ENCODE results near the gene PRR29. TPM values are rescaled to one million over a fixed set of nuclear protein-coding genes. Genes with fewer than 3 reads are reported as not detected.

PRR29 gene
- total and polyA plus RNA-seq, 2 donors (not counting 1 experiment from before 2014, with no cell fraction given), result 0.03 TPM; not detected in 1

DNA sequence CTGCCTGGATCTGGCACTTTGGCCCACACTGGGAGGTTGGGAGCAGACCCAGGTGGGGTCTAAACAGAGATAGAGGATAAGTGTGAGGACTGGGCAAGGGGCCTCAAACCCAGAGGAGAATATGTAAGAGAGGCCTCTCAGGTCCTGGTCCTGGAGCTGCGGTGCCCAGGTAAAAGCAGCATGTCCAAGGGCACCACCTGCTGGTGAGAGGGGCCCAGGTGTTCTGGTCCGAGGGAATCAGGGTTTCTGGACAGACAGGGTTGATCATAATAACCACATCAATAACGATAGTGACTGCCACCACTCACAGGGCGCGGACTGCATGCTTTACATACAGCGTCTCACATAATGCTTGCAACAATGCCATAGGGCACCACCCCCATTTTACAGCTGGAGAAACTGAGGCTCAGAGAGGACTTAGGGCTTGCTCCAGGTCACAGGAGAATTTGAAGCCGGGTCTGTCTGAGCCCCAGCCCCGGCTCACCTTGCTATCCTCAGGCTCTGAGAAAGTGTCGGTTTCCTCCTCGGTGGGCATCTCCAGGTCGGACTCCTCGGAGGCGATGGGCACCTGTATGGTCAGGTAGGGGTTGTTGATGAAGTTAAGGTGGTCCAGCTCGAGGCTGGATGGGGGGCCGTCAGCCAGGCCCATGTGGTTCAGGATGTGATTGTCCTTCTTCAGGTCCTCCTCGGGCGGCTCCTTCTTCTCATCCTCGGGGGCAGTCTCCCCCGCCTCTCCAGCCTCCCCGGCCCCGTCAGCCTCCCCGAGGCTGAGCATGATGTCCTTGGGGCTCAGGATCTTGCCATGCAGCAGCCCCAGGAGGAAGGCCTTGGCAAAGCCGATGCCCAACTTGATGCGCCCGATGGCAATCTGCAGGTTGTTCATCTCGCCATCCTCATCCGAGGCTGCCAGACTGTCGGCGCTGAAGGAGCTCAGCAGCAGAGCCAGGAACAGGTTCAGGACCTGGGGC is 46.9 kb upstream of the PRR29 start:
- DNase-seq (peak; percentile 80), ATAC-seq (ENCODE audit: low read depth) (no peak)
- Mint-ChIP-seq H3K4me1 (peaks cover 42% of the 10 kb centered on the region), H3K27ac (peak overlapping the region; percentile 73), H3K27me3 (no peaks in the 10 kb centered on the region), H3K4me3 (peak overlapping the region; percentile 10), H3K9me3 (ENCODE audit: insufficient read depth) (no peaks in the 10 kb centered on the region)
- no peaks in the 10 kb centered on the region for H3K27me3 ChIP-seq (replicated peaks in 1 of 4; ENCODE audit: control extremely low read depth in 1 of 4, control insufficient read depth in 3 of 4, insufficient read depth in 4 of 4, low read length in 3 of 4)
- no peak overlapping the region for H2AFZ ChIP-seq (ENCODE audit: insufficient read depth, low read depth, low read length, poor library complexity, severe bottlenecking)
- TF ChIP-seq, protein P1, sequence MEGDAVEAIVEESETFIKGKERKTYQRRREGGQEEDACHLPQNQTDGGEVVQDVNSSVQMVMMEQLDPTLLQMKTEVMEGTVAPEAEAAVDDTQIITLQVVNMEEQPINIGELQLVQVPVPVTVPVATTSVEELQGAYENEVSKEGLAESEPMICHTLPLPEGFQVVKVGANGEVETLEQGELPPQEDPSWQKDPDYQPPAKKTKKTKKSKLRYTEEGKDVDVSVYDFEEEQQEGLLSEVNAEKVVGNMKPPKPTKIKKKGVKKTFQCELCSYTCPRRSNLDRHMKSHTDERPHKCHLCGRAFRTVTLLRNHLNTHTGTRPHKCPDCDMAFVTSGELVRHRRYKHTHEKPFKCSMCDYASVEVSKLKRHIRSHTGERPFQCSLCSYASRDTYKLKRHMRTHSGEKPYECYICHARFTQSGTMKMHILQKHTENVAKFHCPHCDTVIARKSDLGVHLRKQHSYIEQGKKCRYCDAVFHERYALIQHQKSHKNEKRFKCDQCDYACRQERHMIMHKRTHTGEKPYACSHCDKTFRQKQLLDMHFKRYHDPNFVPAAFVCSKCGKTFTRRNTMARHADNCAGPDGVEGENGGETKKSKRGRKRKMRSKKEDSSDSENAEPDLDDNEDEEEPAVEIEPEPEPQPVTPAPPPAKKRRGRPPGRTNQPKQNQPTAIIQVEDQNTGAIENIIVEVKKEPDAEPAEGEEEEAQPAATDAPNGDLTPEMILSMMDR (IDR thresholded peaks at IDR 0.05), result peak; percentile 60
- TF ChIP-seq EZH2 (IDR thresholded peaks at IDR 0.05; ENCODE audit: borderline replicate concordance, insufficient read depth, low read depth, low read length, poor library complexity, severe bottlenecking), result no peak
- CTCF ChIA-PET, result interaction anchor here (0.6 to 14.6 kb wide), 25 partner anchors 11 to 182 kb away, joined by 3 to 504 read pairs (median 4); partner anchors contain the start of genes CD79B, CSHL1, ERN1 and GH1
- no peak overlapping the region for H3K9ac ChIP-seq (ENCODE audit: low read length)
- POLR2A ChIA-PET, result interaction anchor here (0.6 to 3.0 kb wide), 9 partner anchors 20 to 74 kb away, joined by 3 to 21 read pairs (median 6); partner anchors contain the start of genes CD79B, GH1 and ICAM2
- peak overlapping the region; percentile 27 for H3K4me2 ChIP-seq (replicated peaks; ENCODE audit: low read depth, low read length, poor library complexity, severe bottlenecking)
- 93% methylated on average over 25 of the region's 29 CpGs for WGBS (ENCODE audit: insufficient coverage)
- no peaks in the 10 kb centered on the region for H4K20me1 ChIP-seq (ENCODE audit: control insufficient read depth, insufficient read depth, low read length, poor library complexity, severe bottlenecking)
- peaks cover 46 to 86% of the 10 kb centered on the region in 2 donors for H3K4me1 ChIP-seq (ENCODE audit: control insufficient read depth in 2 of 2, insufficient read depth in 2 of 2, low read length in 2 of 2)
- intact Hi-C loops (cut with micrococcal nuclease), result loop anchor here (1.0 to 5.0 kb wide), 3 partner anchors 32 to 181 kb away; partner anchors contain the start of gene ERN1
- no peaks in the 10 kb centered on the region for H3K36me3 ChIP-seq (replicated peaks in 1 of 2; ENCODE audit: control extremely low read depth in 1 of 2, control insufficient read depth in 1 of 2, extremely low read depth in 1 of 2, insufficient read depth in 2 of 2, low read length in 1 of 2)
- H3K27ac ChIP-seq (ENCODE audit: low read length in 2 of 2), result no peak overlapping the region
- no peaks in the 10 kb centered on the region for H3K9me3 ChIP-seq (ENCODE audit: control extremely low read depth in 1 of 3, control insufficient read depth in 2 of 3, insufficient read depth in 1 of 3, low read length in 2 of 3)
- H3K79me2 ChIP-seq (ENCODE audit: control insufficient read depth, insufficient read depth, low read length), result peaks cover 26% of the 10 kb centered on the region
- H3K4me3 ChIP-seq (ENCODE audit: control extremely low read depth in 1 of 5, extremely low read depth in 1 of 5, insufficient read depth in 1 of 5, low read depth in 2 of 5, low read length in 4 of 5), result no peak overlapping the region
